ENCODE results near the gene PTPRF.

The PTPRF gene

DNA sequence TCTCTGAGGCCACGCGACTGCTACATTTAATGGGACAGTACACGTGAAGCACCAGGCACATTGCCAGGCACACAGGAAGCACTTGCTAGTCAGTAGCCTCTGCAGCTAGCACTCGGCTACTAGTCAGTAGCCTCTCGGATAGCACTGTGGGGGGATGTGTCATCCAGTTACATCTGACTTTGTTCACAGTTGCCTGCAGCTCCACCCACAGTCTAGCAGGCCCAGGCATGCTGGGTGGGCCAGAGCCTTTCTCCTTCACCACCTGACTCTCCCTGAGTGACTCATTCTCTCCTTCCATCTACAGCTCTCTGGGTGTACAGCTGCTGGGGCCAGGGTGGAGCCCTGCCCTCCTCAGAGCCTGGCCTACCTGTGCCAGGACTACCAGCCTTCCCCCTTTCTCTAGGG, 51.5 kb downstream of the PTPRF start:
- no peak for DNase-seq (ENCODE audit: low spot score)

DNA sequence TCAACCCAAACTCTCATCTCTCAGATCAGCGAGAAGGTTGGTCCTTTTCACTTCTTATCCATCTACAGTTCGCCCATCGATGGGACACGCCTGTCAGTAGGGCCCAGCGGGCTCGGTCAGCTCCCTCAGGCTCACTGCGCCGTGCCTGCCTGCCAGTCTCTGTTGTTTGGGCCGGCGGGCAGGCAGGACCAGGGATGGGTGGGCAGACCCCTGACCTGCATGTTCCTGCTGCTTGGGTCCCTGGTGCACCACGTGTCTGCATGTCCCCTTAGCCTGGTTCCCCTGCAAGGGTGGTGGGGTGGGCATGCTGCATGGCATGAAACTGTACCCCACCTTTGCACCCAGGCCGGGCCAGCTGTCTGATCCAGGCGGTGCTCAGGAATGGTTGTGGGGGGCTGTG, 52.4 kb downstream of the PTPRF start:
- no peak for DNase-seq (ENCODE audit: low spot score)

DNA sequence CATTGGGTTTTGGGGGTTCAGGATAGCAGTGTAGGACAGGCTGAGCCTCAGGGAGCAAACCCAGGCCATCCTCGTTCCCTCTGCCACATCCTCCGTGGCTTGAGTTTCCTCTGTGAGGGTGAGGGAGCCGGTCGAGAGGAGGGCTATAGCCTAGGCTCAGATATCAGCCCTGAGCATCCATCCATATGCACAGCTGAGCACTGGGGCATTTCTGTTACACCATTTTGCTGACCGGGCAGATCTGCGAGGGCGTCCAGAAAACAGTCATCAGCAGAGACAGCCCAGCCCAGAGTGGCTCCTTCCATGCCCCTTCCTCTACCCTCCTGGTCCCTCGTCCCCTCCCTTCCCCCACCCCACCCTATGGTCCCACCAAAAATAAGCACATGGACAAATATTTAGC, 53.5 kb downstream of the PTPRF start:
- DNase-seq (ENCODE audit: low spot score), result no peak

DNA sequence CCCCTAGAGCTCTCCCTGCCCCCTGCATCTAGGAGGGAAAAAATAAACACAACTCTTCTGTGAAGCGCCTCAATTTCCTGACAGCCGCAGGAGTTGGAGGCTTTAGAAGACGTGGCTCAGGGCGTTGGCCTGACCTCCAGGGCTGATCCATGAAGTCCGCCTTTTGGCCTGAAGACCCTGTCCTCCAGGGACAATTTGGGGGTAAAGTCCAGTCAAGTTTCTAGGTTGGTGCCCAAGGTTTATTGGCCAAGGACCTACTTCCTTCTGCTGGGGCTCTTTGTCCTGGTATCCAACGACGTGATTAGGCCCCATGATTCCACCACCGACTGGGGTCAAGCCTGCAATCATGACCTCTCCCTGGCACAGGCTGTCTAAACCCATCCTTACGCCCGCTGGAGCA, 54.9 kb downstream of the PTPRF start:
- DNase-seq (ENCODE audit: low spot score), result no peak

DNA sequence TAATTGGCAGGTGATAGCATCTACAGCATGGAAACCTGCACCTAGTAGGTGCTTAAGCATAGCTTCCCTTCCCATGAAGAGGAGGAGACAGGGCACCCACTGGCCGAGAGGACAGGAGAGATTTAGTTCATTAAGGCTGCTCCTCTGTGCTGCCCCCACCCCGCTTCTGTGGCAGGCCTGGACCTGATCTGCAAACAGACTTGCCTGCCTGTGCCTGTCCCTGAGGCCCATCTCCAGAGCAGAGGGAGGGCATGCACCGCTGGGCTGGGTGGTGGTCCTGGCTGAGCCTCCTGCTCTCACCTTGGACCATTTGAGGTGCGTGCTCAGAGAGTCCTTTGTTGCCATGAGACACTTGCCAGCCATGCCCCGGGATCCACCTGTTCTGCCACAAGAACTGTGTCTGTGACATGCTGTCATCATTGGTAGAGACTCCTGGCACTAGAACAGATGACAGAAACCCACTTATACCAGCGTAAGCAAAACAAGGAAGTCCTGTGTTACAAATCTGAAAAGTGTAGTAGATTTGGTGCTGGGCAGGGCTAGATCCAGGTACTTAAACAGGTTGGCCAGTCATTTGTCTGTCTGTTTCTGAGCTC, 55.6 kb downstream of the PTPRF start:
- DNase-seq (ENCODE audit: low spot score), result no peak

DNA sequence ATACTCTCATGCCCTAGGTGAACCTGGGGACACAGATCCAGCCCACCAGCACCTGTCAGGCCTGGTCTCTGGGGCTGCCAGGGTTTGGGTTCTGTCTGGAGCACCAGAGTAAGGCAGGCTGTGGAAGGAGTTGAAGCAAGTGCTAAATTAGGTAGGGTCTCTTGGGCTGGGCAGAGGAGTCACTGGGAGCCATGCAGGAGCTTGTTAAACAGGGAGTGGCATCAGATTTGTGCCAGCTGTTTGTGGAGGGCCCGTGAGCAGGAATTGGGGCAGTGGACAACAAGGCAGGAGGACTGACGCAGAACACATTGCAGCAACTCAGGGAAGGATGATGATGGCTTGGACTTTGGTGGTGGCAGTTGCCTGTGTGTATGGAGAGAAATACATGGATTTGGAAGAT, 56.3 kb downstream of the PTPRF start:
- no peak for DNase-seq (ENCODE audit: low spot score)

DNA sequence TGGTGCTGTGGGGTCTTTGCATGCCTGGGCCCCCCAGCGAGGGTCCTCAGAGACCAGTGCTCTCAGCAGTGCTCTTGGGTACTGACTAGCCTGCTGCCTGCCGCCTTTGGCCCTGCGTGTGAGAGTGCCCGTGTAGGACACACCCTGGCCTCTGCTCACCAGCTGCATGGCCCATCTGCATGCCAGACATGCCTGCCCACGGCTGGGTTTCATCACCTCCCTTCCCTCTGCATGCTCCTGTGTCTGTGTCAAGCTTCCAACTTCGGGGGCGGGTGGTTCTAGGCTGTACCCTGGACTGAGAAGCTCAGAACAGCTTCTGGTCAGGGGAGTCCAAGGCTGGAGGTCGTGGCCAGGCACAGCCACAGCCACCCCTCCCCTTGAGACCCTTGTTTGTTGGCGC, 56.9 kb downstream of the PTPRF start:
- DNase-seq (ENCODE audit: low spot score), result no peak

DNA sequence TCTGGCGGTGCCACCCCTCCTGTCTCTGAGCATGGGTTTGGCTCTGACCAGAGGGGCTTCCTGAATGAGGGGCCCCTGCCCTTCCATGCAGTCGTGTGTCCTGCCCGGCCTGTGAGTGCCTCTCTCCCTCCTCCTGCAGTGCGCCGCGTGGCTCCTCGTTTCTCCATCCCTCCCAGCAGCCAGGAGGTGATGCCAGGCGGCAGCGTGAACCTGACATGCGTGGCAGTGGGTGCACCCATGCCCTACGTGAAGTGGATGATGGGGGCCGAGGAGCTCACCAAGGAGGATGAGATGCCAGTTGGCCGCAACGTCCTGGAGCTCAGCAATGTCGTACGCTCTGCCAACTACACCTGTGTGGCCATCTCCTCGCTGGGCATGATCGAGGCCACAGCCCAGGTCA, 57.9 kb downstream of the PTPRF start:
- DNase-seq (ENCODE audit: low spot score), result no peak

DNA sequence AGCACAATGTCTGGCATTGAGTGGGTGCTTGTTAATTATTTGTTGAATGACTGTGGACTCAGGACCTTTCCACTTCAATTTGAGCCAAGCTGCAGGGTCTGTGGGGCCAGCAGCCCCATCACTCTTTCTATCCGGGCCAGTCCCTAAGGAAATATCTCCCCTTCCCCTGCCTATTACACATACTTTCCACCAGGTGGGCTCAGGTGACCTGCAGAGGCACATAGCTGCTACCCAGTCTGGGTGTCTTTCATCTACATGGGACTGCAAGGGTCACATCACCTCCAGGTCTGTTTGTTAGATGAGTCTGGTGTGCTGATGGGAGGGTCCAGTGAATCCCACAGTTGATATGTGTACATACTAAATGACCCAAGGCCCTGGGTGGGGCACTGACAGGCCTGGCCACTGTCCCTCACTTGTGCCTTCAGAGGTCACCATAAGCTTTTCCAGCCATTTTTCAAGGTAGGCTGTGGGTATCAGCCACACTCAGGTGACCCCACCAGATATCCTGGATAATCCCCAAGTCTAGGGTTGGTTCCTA, 59.8 kb downstream of the PTPRF start:
- no peak for DNase-seq (ENCODE audit: low spot score)

DNA sequence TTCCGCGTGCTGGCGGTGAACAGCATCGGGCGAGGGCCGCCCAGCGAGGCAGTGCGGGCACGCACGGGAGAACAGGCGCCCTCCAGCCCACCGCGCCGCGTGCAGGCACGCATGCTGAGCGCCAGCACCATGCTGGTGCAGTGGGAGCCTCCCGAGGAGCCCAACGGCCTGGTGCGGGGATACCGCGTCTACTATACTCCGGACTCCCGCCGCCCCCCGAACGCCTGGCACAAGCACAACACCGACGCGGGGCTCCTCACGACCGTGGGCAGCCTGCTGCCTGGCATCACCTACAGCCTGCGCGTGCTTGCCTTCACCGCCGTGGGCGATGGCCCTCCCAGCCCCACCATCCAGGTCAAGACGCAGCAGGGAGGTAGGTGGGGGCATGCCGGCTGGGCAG, 60.5 kb downstream of the PTPRF start:
- DNase-seq (ENCODE audit: low spot score), result no peak

DNA sequence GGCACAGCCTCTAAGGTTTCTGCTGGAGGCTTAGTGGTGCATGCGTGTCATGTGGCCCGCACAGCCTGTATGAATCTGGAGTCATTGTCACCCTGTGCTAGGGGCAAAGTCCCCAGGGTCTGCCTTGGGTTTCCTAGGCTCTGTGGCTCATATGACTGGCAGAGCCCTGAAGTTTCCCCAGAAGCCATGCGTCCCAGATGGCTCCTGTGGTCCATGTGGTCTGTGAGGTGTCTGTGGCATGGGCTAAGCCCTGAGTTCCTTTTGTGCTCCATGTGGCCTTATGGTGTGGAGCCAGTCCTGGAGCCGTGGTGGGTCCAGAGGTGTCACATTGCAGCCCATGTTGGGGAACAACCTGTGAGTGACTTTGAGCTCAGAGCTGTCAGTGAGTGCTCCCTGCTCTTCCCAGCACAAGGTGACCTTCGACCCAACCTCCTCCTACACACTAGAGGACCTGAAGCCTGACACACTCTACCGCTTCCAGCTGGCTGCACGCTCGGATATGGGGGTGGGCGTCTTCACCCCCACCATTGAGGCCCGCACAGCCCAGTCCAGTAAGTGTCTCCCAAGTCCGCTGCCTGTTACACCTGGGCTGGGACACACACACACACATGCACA, 61.5 kb downstream of the PTPRF start:
- DNase-seq (ENCODE audit: low spot score), result no peak

DNA sequence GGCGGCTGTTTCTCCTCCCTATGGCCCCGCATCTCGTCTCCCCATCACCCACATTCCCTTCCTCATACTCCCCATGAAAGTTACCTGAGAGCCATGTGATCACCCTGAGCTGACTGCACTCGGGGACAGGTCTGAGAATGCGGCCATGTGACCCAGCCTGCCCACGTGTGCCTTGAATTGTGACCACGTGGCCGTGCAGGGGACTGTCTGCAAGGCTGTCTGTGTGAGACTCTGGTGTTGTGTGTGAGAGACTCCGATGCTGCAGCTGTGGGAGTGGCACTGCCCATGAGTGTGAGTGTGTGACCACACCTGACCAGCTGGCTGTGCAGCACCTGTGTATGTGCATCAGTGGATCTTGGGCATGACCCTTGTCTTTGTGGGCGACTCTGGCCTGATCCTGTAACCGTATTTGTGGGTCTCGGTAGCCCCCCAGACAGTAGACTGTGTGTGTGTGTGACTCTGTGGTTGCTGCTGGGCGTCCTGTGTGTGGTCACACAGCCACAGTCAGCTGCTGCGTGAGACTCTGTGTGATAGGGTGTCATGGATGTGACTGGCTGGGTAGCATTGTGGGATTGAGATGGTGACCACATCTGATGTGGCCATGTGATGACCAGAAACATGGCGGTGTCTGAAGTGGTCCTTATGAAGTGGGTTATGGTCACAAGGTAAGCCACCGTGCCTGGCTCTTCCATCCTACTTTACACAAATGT, 62.4 kb downstream of the PTPRF start:
- no peak for DNase-seq (ENCODE audit: low spot score)

DNA sequence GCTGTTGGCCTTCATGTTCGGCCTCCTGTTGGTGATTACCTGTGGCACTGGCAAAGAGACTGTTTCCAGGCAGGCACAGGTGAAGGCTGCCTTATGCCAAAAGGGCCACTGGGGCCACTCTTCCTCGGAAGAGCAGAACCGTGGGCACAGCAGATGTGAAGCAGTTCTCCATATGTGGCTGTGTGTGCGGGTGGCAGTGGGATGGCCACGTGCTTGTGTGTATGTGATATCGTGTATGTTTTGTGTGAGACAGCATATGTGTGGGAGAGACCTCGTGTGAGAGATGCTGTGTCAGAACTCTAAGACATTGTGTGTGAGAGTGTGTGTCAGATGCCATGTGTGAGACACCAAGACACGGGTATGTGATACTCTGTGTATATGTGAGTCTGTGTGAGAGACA, 65.9 kb downstream of the PTPRF start:
- no peak for DNase-seq (ENCODE audit: low spot score)

DNA sequence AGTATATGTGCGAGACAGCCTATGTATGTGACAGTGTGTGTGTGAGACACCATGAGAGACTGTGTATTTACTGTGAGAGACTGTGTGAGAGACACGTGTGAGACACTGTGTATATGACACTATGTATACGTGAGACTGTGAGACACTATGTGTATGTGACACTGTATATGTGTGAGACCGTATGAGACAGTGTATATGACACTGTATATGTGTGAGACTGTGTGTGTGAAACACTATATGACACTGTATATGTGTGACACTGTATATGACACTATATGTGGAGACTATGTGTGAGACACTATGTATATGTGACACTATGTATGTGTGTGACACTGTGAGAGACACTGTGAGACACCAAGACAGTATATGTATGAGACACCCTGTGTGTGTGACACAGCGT, 66.3 kb downstream of the PTPRF start:
- DNase-seq (ENCODE audit: low spot score), result no peak

DNA sequence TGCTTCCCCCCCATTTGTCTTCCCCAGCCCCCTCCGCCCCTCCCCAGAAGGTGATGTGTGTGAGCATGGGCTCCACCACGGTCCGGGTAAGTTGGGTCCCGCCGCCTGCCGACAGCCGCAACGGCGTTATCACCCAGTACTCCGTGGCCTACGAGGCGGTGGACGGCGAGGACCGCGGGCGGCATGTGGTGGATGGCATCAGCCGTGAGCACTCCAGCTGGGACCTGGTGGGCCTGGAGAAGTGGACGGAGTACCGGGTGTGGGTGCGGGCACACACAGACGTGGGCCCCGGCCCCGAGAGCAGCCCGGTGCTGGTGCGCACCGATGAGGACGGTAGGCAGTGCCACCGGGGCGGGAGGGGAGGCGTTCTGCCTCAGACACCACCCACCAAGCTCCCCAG, 67.0 kb downstream of the PTPRF start:
- DNase-seq (ENCODE audit: low spot score), result no peak

DNA sequence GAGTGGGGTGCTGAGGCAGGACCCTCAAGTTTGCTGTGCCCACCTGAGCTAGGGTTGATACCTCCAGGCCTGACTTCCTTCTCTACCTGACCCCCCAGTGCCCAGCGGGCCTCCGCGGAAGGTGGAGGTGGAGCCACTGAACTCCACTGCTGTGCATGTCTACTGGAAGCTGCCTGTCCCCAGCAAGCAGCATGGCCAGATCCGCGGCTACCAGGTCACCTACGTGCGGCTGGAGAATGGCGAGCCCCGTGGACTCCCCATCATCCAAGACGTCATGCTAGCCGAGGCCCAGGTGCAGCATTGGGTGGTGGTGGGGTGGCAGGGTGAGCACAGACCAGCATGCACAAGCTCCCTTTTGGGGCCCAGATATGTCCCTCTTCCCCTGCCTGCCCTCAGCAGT, 67.9 kb downstream of the PTPRF start:
- no peak for DNase-seq (ENCODE audit: low spot score)

DNA sequence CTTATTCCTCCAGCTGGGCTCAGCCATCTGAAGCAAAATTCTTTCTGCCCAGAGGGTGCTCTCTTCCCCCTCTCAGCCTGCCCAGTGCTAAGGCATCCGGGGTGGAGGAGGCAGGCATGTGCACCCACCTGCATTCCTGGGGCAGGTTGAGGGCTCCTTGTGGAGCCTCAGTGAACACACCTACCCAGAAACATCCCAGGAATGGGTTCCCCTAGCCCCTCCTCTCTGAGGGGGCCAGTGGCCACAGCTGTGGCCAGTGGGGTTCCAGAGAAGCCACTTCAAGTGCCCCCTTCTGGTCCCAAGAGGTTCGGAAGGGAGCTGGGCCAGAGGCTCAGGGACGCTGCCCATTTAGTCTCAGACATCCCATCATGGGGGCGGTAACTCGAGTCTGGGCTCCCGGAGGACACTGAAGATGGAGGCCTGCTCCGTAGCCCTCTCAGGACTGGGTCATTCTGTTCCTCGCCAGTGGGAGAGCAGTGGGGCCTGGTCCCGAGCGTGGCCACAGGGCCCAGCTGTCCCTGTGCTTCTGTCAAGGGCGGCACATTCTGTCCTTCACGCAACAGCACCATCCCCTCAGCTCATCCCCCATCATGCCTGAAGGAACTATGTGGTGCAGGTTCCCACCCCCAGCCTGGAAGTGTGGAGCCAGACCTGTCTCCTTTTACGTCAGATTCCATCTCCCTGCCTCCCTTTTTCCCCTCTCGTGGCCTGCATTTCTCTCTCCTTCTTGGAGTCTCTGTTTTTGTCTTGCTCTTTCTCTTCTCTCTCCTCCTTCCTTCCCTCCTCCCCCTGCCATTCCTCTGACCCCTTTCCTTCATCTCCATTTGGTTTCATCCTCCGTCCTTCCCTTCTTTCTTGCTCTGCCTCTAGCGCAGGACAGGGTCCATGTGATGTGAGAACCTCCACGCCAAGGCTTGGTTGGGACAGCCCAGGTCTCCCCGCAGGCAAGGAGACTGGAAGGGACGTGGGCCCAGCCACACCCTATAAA, 69.6 kb downstream of the PTPRF start:
- no peak for DNase-seq (ENCODE audit: low spot score)

DNA sequence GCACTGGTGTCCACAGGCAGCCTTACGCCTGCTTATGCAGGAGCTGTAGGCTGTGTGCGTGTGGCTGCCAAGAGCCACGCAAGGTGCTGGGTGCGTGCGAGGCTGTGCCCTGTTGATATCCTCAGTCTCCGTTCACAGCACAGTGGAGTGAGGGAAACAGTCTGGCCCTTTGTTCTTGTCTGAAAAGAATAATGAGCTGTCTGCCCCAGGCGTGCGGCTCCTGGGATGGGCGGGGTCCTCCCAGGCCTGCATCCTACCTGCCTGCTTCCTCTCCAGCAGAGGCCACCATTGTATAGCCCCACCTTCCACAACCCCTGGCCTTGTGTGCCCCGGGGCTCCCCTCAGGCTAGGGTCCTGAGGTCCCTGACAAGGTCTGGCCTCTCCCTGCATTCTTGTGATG, 72.3 kb downstream of the PTPRF start:
- DNase-seq (ENCODE audit: low spot score), result no peak

DNA sequence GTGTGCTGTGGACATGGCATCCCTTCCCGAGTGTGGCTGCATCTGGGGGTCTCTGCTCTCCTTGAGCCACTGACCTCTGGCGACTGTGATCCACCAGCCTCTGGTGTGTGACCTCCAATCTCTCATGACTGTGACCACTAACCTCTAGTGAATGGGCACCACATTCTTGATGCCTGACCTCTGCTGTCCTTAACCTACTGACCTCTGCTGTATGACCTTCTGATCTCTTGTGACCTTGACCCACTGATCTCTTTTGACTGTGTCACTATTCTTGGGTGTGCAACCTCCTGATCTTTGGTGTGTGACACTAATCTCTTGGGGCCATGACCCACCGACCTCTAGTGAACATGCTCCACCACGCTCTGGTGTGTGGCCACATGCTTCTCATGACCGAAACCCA, 73.5 kb downstream of the PTPRF start:
- DNase-seq (ENCODE audit: low spot score), result no peak

DNA sequence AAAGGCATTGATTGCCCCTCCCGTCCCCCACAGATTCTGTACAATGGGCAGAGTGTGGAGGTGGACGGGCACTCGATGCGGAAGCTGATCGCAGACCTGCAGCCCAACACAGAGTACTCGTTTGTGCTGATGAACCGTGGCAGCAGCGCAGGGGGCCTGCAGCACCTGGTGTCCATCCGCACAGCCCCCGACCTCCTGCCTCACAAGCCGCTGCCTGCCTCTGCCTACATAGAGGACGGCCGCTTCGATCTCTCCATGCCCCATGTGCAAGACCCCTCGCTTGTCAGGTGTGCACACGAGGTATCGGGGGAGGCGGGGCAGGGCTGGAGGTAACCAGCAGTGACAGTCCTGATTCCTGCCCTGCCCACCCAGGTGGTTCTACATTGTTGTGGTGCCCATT, 74.5 kb downstream of the PTPRF start:
- DNase-seq (ENCODE audit: low spot score), result no peak

DNA sequence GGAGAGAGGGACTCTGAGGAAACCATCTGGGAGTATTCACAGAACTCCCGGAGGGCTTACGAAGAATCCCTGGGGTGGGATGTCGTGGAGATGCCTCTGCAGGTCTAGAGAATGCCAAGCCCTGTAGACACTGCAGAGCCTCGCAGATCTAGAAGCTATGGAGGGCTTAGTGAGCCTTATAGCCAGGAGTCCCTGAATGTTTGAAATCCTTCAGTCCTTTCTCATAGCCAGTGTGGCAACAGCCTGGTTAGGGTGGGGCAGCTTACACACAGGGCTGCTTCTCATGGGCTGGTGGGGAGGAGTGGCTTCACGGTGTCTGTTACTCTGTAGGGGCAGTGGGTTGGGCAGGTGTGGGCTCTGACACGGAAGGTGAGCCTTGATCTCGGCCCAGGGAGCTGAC, 75.1 kb downstream of the PTPRF start:
- DNase-seq (ENCODE audit: low spot score), result no peak

DNA sequence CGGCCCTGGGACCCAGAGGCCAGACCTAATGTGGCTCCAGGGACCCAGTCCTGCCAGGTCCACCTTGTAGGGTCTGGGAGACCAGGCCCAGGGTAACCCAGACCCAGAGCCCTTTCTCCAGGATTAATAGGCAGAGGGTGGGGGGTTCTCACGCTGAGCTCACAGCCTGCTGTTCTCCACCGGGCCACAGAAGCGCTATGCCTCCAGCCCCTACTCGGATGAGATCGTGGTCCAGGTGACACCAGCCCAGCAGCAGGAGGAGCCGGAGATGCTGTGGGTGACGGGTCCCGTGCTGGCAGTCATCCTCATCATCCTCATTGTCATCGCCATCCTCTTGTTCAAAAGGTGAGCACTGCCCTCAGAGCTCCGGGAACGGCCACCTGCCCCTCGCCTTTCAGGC, 75.9 kb downstream of the PTPRF start:
- DNase-seq (ENCODE audit: low spot score), result no peak
